SK-N-MC (cell line): ENCODE measurements around the gene BANP.

Experiments used
- EZH2 ChIP-seq: fragments of 200-600 bp; sonication (generic); IDR thresholded peaks from one replicate; pipeline ENCODE4 v1.6.1; 2017; ENCODE audit warnings: antibody characterized with exemption
- FOXP2 ChIP-seq: optimal IDR thresholded peaks from 2 replicates; pipeline ENCODE3; 2011; ENCODE audit warnings: mild to moderate bottlenecking, moderate library complexity; ENCODE audit not compliant: insufficient read depth; ENCODE audit errors: extremely low read length, control extremely low read depth
- POLR2AphosphoS5 ChIP-seq: IDR thresholded peaks from 2 replicates; pipeline ENCODE4 v1.6.1; 2012; ENCODE audit warnings: mild to moderate bottlenecking, low read depth, low read length, borderline replicate concordance

DNA sequence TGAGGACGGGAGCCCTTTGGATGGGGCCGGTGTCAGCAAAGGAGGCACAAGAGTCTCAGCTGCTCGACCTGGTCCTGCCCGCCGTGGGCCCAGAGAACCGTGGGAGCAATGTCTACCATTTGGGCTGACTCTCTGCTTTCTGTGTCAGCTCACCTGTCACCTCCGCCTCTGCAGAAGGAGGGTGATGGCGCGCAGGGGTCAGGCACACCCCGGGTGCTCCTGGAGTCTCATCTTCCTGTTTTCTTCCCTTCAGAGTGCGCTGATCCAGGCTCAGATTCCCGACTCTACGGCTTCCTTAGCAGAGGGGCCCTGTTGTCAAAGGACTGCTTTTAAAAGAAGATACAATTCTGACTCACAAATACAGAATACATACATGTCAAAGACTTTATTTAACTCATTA, 167.1 kb downstream of the BANP start:
- TF ChIP-seq EZH2 = no peak
- TF ChIP-seq POLR2AphosphoS5 = no peak
- TF ChIP-seq FOXP2 = no peak
